GM18511 (cell line): ENCODE measurements around the gene MYO1D.
A peak's percentile ranks its signal among the peaks of the same experiment; 100 is the strongest.
"Not testable (repeated sequence)": the region's sequence is repeated elsewhere in the genome, so short reads cannot be mapped to it uniquely, and the experiment has no call there.

ENCODE experiments used
- ATAC-seq: cut with Tn5 transposase; IDR thresholded peaks from one replicate; pipeline ENCODE4 v1.9.1; 2021; ENCODE audit warnings: mild to moderate bottlenecking, moderate library complexity; ENCODE audit not compliant: unreplicated experiment

The MYO1D gene

DNA sequence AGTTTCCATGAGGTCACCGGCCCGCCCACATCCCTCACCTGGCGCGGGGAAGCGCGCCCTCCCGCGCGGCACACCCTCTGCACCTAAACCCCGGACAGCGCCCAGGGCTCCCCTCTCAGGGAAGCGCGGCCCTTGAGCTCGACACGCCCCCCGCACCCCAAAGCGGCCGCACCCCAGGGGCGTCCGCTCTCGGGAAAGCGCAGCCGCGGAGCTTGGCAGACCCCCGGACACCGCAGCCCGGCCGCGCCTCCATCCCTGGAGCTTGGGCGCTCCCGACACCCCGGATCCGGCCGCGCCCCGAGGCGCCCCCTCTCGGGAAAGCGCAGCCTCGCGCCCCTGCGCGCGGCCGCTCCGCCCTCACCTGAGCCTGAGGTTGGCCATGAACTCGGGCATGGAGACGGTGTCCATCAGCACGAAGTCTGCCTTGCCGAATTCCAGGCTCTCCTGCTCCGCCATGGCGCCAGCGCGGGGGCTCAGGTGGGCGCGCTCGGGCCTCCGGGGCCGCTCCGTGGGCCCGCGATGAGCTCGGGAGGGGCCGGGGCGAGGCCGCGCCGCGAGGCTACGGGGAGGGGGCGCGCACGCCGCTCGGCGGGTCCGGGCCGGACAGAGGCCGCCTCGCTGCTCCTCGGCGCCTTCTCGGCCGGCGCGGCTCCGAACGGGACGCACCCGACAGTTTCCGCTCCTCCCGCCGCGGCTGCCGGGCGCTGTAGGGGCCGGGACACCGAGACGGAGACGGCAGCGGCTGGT lies at the start of gene MYO1D:
Gene MYO1D, minus strand, starts transcription at position 708 of the 747 bp plus-strand sequence. Its CDS starts 252 bp downstream, at position 456.
- peak; percentile 64 for ATAC-seq

DNA sequence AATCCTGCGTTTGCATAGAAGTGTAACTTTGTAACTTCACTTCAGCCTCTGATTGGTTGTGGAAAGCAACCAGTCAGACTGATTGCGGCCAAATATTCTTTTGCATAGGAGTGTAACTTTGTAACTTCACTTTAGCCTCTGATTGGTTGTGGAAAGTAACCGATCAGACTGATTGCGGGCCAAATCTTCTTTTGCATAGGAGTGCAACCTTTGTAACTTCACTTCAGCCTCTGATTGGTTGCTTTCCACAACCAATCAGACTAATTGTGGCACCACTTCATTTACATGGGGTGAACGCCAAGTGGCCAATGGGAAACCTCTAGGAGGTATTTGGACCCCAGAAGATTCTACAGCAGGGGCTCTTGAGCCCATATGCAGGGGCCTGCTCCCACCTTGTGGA lies 49.3 kb upstream of the MYO1D start:
- no peak for ATAC-seq

DNA sequence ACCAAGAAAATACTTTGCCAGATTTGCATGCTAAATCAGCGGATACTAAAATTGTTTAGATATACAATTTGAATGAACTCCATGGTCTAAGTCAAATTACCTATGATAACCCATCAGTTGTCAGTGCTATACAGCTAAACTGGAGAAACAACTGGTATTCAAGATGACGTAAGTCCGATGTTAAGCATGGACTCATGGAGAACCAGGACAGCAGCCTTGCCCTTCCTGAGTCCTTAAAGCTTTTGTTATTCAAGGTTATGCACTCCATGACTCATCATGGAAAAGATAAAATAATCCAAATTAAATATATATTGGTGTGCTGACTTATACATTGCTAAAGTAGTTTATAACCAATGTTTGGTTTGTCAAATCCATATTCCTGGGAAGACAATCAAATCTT lies 47.0 kb upstream of the MYO1D start:
- not testable (repeated sequence) for ATAC-seq

DNA sequence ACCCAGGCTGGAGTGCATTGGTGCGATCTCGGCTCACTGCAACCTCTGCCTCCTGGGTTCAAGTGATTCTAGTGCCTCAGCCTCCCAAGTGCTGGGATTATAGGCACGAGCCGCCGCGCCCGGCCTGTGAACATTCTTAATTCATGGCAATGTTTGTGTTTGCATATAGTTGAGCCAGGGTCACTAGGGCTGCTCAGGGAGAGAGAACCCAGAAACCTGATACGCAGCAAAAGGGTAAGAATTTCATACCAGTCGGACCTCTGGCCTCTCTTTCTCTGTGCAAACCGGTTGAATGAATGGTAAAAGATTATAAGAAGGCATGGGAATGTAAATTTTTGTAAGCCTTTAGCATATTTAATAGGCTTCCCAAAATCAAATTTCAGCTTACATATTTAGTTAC lies 44.1 kb upstream of the MYO1D start:
- ATAC-seq, result no peak

DNA sequence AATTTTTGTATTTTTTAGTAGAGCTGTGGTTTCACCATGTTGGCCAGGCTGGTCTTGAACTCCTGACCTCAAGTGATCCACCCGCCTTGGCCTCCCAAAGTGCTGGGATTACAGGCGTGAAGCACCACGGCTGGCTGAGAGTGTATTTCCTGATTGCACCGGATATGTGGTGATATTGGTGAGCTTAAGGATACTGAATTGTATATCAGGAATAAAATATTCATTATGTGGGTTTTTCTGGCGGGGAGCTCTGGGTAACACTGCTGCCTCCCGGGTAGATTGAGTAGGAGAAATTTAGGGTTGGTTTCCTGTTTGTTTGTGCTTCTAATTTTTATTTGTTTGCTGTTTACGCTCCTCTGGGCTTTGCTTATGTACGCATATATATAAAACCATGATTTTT lies 43.4 kb upstream of the MYO1D start:
- ATAC-seq, result no peak

DNA sequence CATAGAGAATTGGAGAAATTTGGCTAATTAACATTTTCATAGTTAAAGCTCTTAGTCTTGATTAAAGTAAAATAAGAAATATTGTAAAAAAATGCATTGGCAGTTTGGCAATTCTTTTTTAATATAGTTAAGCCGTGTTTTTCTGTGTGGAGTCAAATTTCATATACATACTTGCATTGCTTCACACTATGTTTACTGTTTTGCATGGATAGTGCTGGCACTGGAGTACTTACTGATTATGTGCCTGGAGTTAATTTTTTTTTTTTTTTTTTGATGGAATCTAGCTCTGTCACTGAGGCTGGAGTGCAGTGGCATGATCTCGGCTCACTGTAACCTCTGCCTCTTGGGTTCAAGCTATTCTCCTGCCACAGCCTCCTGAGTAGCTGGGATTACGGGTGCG lies 43.0 kb upstream of the MYO1D start:
- ATAC-seq, result not testable (repeated sequence)

DNA sequence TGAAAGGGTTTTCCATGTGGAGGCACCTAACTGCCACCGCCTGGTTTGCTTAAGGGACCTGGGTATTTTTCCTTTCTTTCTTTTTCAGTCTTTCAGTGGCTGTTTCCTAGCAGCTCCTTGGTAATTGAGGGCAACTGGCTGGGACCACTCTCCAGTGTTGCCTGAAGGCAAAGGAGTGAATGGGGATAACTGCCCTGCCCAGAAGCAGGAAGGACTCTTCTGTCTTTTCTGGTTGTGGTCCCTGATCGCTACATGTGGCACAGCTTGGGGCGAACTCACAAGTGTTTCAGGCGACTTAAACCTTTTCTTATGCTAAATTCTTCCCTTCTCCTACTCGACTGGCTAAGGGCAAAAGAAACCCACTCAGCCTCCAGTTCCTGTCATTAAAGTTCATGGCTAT lies 40.9 kb upstream of the MYO1D start:
- ATAC-seq, result no peak

DNA sequence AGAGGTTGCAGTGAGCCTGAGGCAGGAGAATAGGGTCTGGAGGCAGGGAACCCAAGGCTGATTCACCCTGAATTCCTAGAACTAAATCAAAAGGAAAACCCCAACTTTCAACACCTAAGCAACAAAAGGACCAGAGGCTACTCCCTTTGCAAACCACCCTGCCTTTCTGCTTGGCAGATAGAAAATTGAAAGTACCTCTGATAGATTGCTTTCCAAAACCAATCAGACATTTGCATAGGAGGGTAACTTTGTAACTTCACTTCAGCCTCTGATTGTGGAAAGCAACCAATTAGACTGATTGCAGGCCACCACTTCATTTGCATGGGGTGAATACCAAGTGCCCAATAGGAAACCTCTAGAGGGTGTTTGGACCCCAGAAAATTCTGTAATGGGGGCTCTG lies 40.2 kb upstream of the MYO1D start:
- no peak for ATAC-seq

DNA sequence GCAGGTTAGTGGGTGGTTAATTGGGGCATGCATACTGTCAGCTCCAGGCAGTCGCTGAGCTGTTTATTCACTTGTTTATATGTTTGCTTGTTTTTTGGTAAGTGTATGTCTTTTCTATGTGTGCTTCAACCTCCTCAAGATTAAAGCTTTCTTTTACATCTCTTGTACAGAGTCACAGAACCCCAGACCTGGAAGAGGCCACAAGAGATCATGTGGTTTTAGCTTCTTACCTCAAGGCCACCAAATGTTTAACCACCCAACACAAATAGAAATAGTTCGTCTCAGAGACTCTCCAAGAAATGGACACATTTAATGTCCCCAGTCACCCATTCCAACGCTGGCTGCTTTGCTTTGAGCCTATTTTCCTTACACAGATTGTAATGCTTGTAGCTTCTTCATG lies 39.2 kb upstream of the MYO1D start:
- no peak for ATAC-seq

DNA sequence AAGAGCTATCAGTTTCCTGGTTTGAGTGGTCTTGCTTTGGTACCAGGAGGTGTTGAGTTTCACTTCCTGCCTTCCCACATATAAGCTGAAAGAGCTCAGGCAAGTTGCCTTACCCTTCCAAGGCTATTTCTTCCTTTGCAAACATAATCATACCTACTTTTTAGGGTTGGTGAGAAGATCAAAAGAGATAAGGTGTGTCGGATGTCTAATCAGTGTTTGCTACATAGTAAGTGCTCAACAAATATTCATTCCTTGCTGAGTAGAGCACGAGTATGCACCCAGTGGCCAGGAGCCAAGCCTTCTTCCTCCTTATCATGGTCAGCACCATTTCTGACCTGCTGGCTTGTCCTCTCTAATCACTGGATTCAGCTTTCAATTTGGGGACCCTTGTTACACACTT lies 38.3 kb upstream of the MYO1D start:
- no peak for ATAC-seq

DNA sequence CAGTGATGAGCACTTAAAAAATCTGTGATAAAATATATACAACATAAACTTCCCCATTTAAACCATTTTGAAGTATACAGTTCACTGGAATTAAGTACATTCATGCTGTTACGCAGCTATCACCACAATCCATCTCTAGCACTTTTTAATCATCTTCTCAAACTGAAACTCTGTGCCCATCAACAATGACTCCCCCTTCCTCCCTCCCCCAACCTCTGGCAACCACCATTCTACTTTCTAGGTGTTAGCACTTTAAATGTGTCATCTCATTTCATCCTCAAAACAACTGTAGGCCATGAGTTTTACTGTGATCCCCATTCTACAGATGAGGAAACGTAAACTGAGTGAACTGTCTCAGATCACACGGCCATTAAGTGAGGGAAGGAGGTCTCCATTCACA lies 37.3 kb upstream of the MYO1D start:
- ATAC-seq, result no peak

DNA sequence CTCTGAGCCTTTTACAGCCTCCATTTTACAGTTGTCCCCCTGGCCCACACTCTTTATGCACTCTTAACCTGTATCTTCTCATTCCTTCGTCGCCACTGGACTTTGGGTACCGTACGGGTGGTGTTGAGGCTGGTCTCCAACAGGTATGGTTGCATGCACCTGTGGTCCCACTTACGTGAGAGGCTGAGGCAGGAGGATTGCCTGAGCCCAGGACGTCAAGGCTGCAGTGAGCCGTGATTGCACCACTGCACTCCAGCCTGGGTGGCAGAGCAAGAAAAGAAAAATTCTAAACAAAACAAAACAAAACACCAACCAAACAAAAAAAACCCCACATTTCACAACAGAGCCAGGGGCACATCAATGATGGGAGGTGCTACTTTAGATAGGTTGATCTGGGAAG lies 36.7 kb upstream of the MYO1D start:
- no peak for ATAC-seq

DNA sequence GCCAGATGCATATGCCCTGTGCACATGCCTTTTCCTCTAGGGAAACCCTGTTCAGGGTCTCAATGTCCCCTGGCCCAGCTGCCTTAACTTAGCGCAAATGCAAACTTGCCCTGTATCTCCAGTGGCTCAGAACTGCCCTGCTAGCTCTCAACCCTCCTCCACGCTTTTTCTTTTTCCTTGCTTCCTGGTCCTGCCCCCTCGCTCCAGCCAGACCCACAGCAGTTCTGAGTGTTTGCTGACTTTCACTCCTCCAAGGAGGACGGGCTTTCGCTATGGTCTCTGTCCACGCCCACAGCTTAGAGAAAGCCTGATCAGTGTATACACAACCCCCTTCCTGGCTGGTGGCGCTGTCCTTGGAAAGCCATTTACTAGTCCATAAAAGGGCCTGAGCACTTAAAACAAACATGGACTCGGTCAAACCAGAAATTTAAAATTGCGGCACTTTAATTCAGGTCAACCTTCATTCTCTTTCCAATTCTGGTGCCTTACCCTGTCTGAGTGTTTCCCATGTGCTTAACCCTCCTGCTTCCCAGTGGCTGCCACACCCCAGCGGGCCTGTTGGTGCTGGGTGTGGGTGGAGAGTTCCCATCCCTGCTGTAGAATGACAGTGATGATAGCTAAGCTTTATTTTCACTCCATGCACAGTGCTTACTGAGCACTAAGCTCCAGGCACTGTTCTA lies 35.4 kb upstream of the MYO1D start:
- no peak for ATAC-seq

DNA sequence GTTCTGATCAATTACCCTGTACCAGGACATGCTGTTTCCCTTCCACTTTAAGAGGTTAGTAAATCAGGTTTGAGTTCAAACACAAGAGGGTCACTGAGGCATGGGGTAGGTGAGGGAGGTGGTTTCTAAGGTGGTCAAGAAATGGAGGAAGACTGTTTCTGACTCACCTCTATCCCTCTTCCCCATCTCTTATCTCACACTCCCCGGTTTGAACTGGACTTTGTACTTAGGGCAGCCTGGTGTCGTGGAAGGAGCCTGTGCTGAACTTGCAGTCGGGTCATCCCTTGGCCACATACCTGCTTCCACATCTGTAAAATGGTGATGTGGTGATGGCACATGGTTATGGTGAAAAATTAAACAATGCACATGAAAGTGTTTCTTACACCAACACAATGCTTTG lies 33.8 kb upstream of the MYO1D start:
- no peak for ATAC-seq

DNA sequence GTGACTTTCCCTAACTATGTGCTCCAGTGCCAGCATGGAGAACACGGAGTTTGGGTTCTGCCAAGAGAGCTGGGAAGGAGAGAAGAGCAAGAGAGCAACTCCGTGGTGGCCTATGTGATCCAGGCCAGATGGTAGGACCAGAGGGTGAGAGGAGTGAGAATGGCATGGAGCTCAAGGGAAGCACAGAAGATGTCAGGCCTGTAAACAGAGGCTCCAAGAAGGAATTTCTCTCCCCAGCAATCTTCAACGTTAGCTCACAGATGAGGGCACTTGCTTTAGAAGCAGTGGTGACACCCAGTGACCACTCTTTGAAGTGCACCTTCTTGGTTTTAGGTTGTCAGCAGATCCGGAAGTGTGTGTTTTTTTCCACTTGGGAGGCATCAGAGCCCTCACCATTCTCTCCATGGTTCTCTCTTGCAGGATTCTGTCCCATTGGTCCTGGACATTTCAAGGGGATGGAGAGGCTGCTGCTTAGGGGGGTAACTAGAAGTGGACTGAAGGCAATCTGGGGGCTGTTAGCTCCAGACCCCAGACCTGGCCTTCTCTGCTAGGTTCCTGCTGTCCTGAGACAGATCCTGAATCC lies 33.0 kb upstream of the MYO1D start:
- ATAC-seq, result peak; percentile 56

DNA sequence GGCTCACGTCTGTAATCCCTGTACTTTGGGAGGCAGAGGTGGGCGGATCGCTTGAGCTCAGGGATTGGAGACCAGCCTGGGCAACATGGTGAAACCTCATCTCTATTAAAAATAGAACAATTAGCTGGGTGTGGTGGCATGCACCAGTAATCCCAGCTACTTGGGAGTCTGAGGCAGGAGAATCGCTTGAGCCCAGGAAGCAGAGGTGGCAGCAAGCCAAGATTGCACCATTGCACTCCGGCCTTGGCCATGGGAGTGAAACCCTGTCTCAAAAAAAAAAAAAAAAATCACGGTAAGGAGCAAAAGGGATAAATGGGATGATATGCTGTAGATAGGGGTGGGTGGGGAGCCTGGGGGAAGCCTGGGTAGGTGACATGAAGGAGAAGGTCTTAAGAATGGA lies 30.7 kb upstream of the MYO1D start:
- ATAC-seq, result no peak

DNA sequence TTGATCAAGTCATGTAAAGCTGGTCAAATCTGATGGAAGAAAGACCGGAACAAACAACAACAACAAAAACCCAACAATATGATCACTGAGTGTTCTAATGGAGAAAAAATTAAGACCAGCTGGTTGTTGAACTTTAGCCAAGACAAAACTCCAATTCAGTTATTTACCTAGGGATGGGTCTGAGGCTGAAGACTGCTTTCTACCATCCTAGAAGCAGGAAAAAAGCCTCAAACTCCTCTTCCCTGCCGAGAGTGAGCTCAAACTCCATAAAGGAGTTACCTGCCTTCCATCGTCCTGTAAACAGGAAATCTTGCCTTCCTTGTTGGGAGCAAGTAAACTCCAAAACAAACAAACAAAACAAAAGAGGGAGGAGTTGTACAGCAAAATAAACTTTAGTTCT lies 28.0 kb upstream of the MYO1D start:
- no peak for ATAC-seq

DNA sequence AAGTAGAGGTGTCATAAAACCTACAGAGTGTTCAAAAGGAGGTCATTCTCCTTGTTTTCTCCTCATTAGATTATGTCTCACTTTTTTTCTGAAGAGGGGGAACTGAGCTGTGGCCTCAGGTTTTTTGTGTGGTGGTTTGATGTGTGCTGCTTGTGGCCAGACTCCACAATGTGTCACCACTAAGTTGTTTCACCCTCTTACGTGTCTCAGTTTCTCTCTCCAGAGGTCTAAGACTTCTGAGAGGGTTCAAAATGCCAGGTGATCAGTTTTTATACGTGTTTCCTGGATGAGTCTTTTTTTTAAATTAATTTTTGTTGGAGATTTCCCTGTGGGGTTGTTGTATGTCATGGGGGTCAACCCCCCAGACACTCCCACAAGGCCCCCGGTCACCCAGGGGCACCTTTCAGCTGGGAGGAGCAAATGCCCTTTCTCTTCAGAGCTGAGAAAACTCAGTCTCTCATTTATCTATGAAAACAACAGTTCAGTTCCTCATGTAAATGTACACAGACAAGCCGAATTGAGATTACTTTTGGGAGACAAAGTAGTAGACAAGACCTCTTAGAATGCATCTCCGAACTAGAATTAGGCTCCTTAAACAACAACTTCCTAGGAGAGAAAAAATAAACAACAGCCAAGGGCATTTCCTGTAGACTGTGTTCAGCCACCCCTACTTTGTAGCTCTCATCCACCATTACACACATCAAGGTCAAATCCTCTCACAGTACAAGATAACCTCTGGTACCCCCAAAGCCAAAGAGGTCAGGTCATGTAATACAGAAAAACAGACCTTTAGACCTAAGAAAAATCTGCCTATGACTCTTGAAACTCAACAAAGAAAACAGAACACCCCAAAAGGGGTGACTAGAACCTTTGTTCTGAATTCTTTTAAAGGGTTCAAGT lies 27.1 kb upstream of the MYO1D start:
- no peak for ATAC-seq

DNA sequence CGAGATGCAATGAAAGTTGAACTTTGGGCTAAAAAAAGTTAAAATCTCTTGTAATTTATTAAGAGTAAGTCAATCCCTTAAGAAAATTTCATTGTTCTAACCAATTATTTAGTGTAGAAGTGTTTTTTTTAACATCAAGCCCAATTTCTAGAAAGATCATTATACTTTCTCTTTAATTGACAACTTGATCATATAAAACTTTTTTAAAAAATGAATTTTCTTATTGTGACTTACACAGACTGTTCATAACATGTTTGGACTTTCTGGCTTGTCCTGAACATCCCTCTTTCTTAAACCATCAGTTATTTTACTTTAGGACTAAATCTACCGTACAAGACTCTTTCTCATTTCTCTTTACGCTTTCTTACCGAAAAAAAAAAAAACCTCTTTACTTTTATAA lies 24.8 kb upstream of the MYO1D start:
- no peak for ATAC-seq

DNA sequence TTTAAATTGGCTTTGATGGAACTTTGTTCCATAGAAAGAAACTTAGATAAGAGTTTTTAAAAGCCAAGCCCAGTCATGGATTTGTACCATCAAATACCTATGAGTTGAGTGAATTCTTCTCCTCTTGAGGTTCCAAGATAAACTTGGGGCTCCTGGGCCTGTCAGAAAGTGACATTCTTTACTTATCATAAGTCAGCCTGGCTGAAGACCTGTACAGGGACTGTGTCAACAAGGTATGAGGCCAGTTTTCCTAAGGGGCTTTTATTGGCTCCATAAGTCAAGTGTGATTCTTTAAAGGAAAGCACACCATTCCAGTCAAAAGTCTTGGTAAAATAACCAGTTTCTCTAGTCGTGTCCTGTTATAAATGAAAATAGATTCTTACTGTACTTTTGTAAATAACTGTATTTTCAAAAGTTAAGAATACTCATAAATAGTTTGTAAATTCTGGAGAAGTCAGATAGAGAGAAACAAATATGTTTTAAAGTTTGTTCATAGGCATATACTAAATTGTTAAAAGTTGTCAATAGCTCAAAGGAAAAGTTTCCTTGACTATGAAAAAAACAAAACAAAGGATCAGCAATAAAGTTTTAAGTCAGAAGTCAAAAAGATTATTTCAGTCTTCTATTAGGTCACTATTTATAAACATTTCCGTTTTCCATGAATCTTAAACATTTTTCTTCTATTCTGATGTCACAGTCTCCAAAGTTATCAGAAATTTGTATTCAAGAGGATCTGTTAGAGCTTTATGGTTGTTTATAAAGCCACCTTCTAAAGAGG lies 22.5 kb upstream of the MYO1D start:
- no peak for ATAC-seq
